ENCODE data around the gene C16orf86. TPM values are rescaled to one million over a fixed set of nuclear protein-coding genes. Genes with fewer than 3 reads are reported as not detected.
A peak's percentile ranks its signal among the peaks of the same experiment; 100 is the strongest.

Gene C16orf86
- total RNA-seq, 1 donor from 2014 or later: 1.6 TPM

DNA sequence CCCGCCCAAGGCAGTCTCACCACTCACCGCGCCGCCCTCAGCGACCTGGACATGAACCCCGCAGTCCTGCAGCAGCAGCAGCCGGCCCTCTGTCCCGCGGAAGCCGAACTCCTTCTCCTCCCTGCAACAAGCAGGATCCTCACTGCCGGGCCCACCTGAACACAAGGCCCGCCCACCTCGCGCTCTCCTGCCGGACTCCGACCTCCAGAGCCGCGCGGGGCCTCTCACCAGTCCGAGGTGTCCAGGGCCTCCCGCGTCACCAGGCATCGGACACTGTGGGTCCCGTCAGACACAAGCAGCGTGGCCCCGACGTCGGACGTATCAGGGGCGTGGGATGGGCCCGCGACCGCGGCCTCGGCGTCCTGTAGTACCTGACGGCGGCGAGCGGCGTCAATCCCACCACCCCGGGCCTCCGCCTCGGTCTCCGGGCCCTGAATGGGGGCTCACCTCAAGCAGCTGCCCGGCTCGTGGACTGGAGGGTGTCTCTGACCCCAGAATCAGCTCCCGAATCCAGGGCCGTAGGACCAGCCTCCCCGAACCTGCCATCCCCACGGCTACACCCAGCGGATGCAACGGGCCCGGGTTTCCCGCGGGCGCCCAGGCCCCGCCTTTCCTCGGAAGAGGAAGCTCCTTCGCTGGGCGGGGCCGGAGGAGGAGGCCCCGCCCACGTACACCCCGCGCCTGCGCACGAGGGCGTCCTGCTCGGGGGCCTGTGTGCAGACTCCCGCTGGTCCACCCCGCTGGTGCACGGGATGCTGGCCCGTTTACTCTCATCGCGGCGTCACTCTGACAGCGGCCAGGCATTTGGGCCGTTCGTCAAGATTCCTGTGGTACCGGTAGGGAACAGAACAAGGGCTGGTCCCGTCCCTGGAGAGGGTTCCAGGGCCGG lies 6.7 kb upstream of the C16orf86 start, which contains the start of gene ACD:
TSS of gene ACD (minus strand) at position 586 of the 889 bp plus-strand sequence. CDS start at position 546, 40 bp downstream.
- intact Hi-C loops (cut with DNase I): loop anchor here (1.0 to 10.0 kb wide), 7 partner anchors 8 to 415 kb away; partner anchors contain the start of genes ATP6V0D1, CTCF, FHOD1 and GFOD2
- Histone ChIP-seq H3K9me3 (no peaks in the 10 kb centered on the region), H3K27me3 (no peaks in the 10 kb centered on the region), H3K36me3 (peaks cover 0 to 16% of the 10 kb centered on the region in 2 donors), H3K27ac (peak within 1 kb of the TSS; percentile 86 to 90), H3K4me1 (peaks cover 11 to 15% of the 10 kb centered on the region in 2 donors), H3K4me3 (peak within 1 kb of the TSS; percentile 62 to 97)
- TF ChIP-seq, protein P1, sequence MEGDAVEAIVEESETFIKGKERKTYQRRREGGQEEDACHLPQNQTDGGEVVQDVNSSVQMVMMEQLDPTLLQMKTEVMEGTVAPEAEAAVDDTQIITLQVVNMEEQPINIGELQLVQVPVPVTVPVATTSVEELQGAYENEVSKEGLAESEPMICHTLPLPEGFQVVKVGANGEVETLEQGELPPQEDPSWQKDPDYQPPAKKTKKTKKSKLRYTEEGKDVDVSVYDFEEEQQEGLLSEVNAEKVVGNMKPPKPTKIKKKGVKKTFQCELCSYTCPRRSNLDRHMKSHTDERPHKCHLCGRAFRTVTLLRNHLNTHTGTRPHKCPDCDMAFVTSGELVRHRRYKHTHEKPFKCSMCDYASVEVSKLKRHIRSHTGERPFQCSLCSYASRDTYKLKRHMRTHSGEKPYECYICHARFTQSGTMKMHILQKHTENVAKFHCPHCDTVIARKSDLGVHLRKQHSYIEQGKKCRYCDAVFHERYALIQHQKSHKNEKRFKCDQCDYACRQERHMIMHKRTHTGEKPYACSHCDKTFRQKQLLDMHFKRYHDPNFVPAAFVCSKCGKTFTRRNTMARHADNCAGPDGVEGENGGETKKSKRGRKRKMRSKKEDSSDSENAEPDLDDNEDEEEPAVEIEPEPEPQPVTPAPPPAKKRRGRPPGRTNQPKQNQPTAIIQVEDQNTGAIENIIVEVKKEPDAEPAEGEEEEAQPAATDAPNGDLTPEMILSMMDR (IDR thresholded peaks at IDR 0.05): no peak
- peak; percentile 61 to 95 for DNase-seq (ENCODE audit: low spot score in 2 of 2)

DNA sequence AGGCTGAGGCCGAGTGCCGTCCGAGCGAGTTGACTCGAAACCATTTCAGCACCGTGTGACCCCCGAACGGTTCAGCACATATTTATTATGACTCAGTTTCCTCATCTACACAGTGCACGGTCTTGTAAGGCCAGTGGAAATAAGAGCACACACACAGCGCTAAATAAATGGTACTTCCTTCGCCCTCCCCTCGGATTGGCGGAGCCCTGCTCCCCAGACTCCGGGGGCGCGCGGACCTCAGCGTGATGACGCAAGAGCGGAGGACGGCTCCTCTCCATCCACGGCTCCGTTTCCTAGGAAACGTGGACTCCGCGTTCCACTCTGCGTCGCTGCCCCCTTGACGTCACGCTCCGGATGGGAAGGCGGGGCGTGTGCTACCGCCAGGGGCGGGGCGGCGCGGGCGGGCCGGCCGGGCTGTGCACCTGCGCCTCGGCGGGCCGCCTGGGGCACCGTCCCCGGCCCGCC lies 6.0 kb upstream of the C16orf86 start, which contains the start of gene PARD6A:
TSS of gene PARD6A (plus strand) at position 397 of the 465 bp plus-strand sequence. CDS start 79 bp downstream, outside the sequence.
- DNase-seq (ENCODE audit: low spot score in 2 of 2): peak; percentile 87 to 98
- Histone ChIP-seq H3K4me3 (peak within 1 kb of the TSS; percentile 62 to 97), H3K4me1 (peaks cover 11 to 17% of the 10 kb centered on the region in 2 donors), H3K27me3 (no peaks in the 10 kb centered on the region), H3K27ac (peak within 1 kb of the TSS; percentile 86 to 90), H3K9me3 (no peaks in the 10 kb centered on the region), H3K36me3 (peaks cover 0 to 16% of the 10 kb centered on the region in 2 donors)
- intact Hi-C loops (cut with DNase I): loop anchor here (1.0 to 10.0 kb wide), 6 partner anchors 58 to 416 kb away; partner anchors contain the start of genes ATP6V0D1, CTCF, FHOD1 and GFOD2
- TF ChIP-seq, protein P1 (IDR thresholded peaks at IDR 0.05): no peak

DNA sequence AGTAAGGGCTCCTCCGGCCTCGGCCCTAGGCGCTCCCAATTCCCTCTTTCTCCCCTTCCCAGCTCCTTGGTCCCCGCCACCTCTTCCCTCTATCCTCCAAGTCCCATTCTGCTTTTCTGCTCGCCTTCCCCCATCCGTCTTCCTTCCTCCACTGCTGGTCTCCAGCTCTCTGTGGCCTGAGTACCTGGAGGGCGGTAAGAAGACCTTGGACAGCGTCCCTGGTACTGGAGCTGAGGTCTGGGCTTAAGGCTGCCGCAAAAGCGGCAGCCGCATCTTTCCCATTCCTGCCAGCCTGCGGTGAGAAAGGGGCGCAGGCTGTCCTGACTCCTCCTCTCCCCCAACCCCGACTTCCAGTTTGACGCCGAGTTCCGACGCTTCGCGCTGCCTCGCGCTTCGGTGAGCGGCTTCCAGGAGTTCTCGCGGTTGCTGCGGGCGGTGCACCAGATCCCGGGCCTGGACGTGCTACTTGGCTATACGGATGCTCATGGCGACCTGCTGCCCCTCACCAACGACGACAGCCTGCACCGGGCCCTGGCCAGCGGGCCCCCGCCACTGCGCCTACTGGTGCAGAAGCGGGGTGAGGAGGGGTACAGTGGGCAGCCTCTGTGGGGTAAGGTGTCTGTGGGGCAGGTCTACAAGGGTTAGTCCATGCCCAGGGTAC lies 5.4 kb upstream of the C16orf86 start:
- H3K4me3 ChIP-seq: peak overlapping the region; percentile 62 to 97
- H3K4me1 ChIP-seq: peaks cover 11 to 23% of the 10 kb centered on the region in 2 donors
- peaks cover 0 to 16% of the 10 kb centered on the region in 2 donors for H3K36me3 ChIP-seq
- intact Hi-C loops (cut with DNase I): loop anchor here (2.0 to 10.0 kb wide), 2 partner anchors 58 to 416 kb away; partner anchors contain the start of genes FHOD1, GFOD2 and SLC9A5
- no peaks in the 10 kb centered on the region for H3K9me3 ChIP-seq
- TF ChIP-seq, protein P1 (IDR thresholded peaks at IDR 0.05): no peak
- DNase-seq (ENCODE audit: low spot score in 2 of 2): no peak
- H3K27ac ChIP-seq: peak overlapping the region; percentile 86 to 90
- no peaks in the 10 kb centered on the region for H3K27me3 ChIP-seq

DNA sequence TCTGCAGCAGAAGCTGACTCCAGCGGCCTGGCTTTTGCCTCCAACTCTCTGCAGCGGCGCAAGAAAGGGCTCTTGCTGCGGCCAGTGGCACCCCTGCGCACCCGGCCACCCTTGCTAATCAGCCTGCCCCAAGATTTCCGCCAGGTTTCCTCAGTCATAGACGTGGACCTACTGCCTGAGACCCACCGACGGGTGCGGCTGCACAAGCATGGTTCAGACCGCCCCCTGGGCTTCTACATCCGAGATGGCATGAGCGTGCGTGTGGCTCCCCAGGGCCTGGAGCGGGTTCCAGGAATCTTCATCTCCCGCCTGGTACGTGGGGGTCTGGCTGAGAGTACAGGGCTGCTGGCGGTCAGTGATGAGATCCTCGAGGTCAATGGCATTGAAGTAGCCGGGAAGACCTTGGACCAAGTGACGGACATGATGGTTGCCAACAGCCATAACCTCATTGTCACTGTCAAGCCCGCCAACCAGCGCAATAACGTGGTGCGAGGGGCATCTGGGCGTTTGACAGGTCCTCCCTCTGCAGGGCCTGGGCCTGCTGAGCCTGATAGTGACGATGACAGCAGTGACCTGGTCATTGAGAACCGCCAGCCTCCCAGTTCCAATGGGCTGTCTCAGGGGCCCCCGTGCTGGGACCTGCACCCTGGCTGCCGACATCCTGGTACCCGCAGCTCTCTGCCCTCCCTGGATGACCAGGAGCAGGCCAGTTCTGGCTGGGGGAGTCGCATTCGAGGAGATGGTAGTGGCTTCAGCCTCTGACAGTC lies 4.5 kb upstream of the C16orf86 start:
- no peak overlapping the region for H3K27ac ChIP-seq
- no peak for DNase-seq (ENCODE audit: low spot score in 2 of 2)
- intact Hi-C loops (cut with DNase I): loop anchor here (2.0 to 10.0 kb wide), 2 partner anchors 57 to 417 kb away; partner anchors contain the start of genes FHOD1, GFOD2 and SLC9A5

More for the DNA sequence above, 4.5 kb upstream of the C16orf86 start:
- TF ChIP-seq, protein P1 (IDR thresholded peaks at IDR 0.05): no peak
- H3K4me3 ChIP-seq: no peak overlapping the region
- no peaks in the 10 kb centered on the region for H3K27me3 ChIP-seq
- no peaks in the 10 kb centered on the region for H3K9me3 ChIP-seq
- peaks cover 0 to 12% of the 10 kb centered on the region in 2 donors for H3K36me3 ChIP-seq
- peaks cover 14 to 28% of the 10 kb centered on the region in 2 donors for H3K4me1 ChIP-seq

All from ascending aorta (tissue), 2 donors.